Endothelial cell of umbilical vein (primary cell): ENCODE measurements around the gene EML2. TPM values are rescaled to one million over a fixed set of nuclear protein-coding genes. Genes with fewer than 3 reads are reported as not detected.

ENCODE experiments used
- BruUV-seq: library from RNA; stranded (reverse); fragments of 400-500 nt; replicated peaks from 2 replicates; lab custom pipeline; 2021; lab: Mats Ljungman, UMichigan
- CTCF ChIA-PET: fragments of 300-600, 350-600 bp; sonication (Branson Sonifier 250); formaldehyde crosslinking; loops from one replicate; lab custom pipeline; 2021; ENCODE audit warnings: antibody characterized with exemption, inconsistent platforms; lab: Charles Lee
- POLR2A ChIA-PET: fragments of 300-600, 350-600 bp; sonication (Branson Sonifier 250); formaldehyde crosslinking; loops from one replicate; lab custom pipeline; 2021; ENCODE audit warnings: antibody characterized with exemption, inconsistent platforms; lab: Charles Lee
- DNase-seq: peaks from one replicate; pipeline ENCODE4 v3.0.0-alpha.2; 2011; ENCODE audit warnings: low read depth, low spot score
- FAIRE-seq: peaks from 2 replicates; lab custom pipeline; 2011; peaks lifted over from hg19 to GRCh38; lab: Jason Lieb, UNC
- H2AFZ ChIP-seq: 2 replicates; pipeline ENCODE4 v1.6.0; 2012; ENCODE audit warnings: low read depth, low read length, control low read depth, inconsistent platforms
- H3K27ac ChIP-seq: 2 replicates; pipeline ENCODE4 v1.5.1; 2011; ENCODE audit warnings: low read depth, mild to moderate bottlenecking, control low read depth, low read length, moderate library complexity; ENCODE audit not compliant: insufficient read depth
- H3K27me3 ChIP-seq, 2 experiments: 2 replicates each; pipeline versions ENCODE4 v1.6.0 to v1.6.1; 2011; ENCODE audit warnings: low read length in 2 of 2, mixed read lengths in 1 of 2; ENCODE audit not compliant: control insufficient read depth in 2 of 2, insufficient read depth in 2 of 2
- H3K36me3 ChIP-seq, 2 experiments: 2 replicates in 1 of 2; 3 replicates in 1 of 2; pipeline ENCODE4 v1.5.1; 2011; ENCODE audit warnings: low read length in 2 of 2, mild to moderate bottlenecking in 1 of 2, moderate library complexity in 1 of 2; ENCODE audit not compliant: control insufficient read depth in 2 of 2, insufficient read depth in 2 of 2; ENCODE audit errors: extremely low read depth in 1 of 2
- H3K4me1 ChIP-seq: 3 replicates; pipeline ENCODE4 v1.5.1; 2011; ENCODE audit warnings: mild to moderate bottlenecking, low read length; ENCODE audit not compliant: control insufficient read depth, insufficient read depth; ENCODE audit errors: extremely low read depth
- H3K4me2 ChIP-seq: 2 replicates; pipeline ENCODE4 v1.6.1; 2011; ENCODE audit warnings: low read length, control low read depth, mixed read lengths; ENCODE audit not compliant: insufficient read depth
- H3K4me3 ChIP-seq, 3 experiments: fragments of 200-600 bp in 1 of 3; sonication (generic), shearing (Covaris generic) in 1 of 3; replicated peaks in 1 of 3; 2 replicates each; pipeline ENCODE4 v1.5.1; 2011 to 2016; ENCODE audit warnings: control low read depth in 3 of 3, low read length in 3 of 3, mild to moderate bottlenecking in 2 of 3, inconsistent platforms in 1 of 3, low read depth in 1 of 3, moderate library complexity in 1 of 3; ENCODE audit not compliant: insufficient read depth in 1 of 3
- H3K79me2 ChIP-seq: 2 replicates; pipeline ENCODE4 v1.6.0; 2012; ENCODE audit warnings: low read length, inconsistent platforms; ENCODE audit not compliant: control insufficient read depth, insufficient read depth
- H3K9ac ChIP-seq: replicated peaks from 2 replicates; pipeline ENCODE3; 2011; ENCODE audit warnings: low read length, control low read depth; ENCODE audit not compliant: insufficient read depth; ENCODE audit errors: extremely low read depth
- H3K9me1 ChIP-seq: replicated peaks from 3 replicates; pipeline ENCODE4 v1.6.0; 2011; ENCODE audit warnings: mild to moderate bottlenecking, low read length; ENCODE audit not compliant: control insufficient read depth, insufficient read depth; ENCODE audit errors: extremely low read depth
- H3K9me3 ChIP-seq: replicated peaks from 2 replicates; pipeline ENCODE4 v1.5.1; 2012; ENCODE audit warnings: low read length, inconsistent platforms; ENCODE audit not compliant: control insufficient read depth, insufficient read depth
- H4K20me1 ChIP-seq: replicated peaks from 2 replicates; pipeline ENCODE3; 2011; ENCODE audit warnings: mild to moderate bottlenecking, low read length; ENCODE audit not compliant: control insufficient read depth, insufficient read depth; ENCODE audit errors: extremely low read depth
- MAX ChIP-seq: IDR thresholded peaks from 2 replicates; pipeline ENCODE4 v1.6.1; 2011; ENCODE audit not compliant: insufficient read depth, insufficient read length
- POLR2A ChIP-seq: IDR thresholded peaks from 2 replicates; pipeline ENCODE4 v1.6.1; 2012; ENCODE audit warnings: low read depth, mild to moderate bottlenecking, control low read depth, low read length
- dilution Hi-C: fragments of 300-500 bp; cut with MboI; formaldehyde crosslinking; loops from one replicate; pipeline ENCODE4 v1.15.0; 2019; ENCODE audit warnings: low sequenced_read_pairs; ENCODE audit not compliant: extremely low pct_ligation_motif_present
- intact Hi-C: fragments of 100-400 bp; cut with micrococcal nuclease; formaldehyde crosslinking; loops from one replicate; pipeline ENCODE4 v1.10.0; 2022
- polyA plus RNA-seq, 4 experiments: library from polyadenylated mRNA; depleted of rRNA in 3 of 4; stranded (reverse) in 3 of 4; unstranded in 1 of 4; fragments of >200 nt; gene quantifications; 2 replicates each; pipeline versions ENCODE4 v1.2.1 to v1.2.3, GENCODE V29; 2011 to 2012; ENCODE audit warnings: missing spikeins in 1 of 4
- total RNA-seq: library from RNA; stranded (reverse); gene quantifications from 2 replicates; pipeline ENCODE4 v1.2.3, GENCODE V29; 2021
- TF ChIP-seq, protein P1 (sequence below), 2 donors: IDR thresholded peaks; 1 replicate in 1 of 2; 2 replicates in 1 of 2; pipeline ENCODE4 v1.5.1; 2011; ENCODE audit warnings: low read length in 2 of 2, mild to moderate bottlenecking in 2 of 2, moderate library complexity in 2 of 2, control low read depth in 1 of 2, inconsistent platforms in 1 of 2, low read depth in 1 of 2; ENCODE audit not compliant: insufficient read depth in 1 of 2; ENCODE audit errors: extremely low read depth in 1 of 2

The EML2 gene
- total and polyA plus RNA-seq, 2 donors (not counting 3 experiments of a cell fraction or from before 2014, with no cell fraction given): 23.3 to 28.9 TPM

GRCh38 chr19:45677351-45678230 is 38.4 kb upstream of the EML2 start:
- Histone ChIP-seq H3K27me3 (peaks cover 0 to 2% of the 10 kb centered on the region in 2 experiments), H3K79me2 (no peaks in the 10 kb centered on the region), H3K4me2 (peak overlapping the region; percentile 28), H4K20me1 (no peaks in the 10 kb centered on the region), H3K4me3 (peak overlapping the region in 2 of 3 experiments; percentile 12), H3K9me1 (no peaks in the 10 kb centered on the region), H3K27ac (no peak overlapping the region), H3K9me3 (no peaks in the 10 kb centered on the region), H3K36me3 (no peaks in the 10 kb centered on the region), H3K4me1 (peaks cover 11% of the 10 kb centered on the region), H3K9ac (no peak overlapping the region), H2AFZ (peak overlapping the region; percentile 39)
- DNase-seq (peak; percentile 89), FAIRE-seq (peak; percentile 74)
- intact Hi-C loops: no loop called here
- dilution Hi-C loops: no loop called here
- CTCF ChIA-PET: interaction anchor here (0.6 to 5.3 kb wide), 10 partner anchors 8 to 119 kb away, joined by 3 to 55 read pairs (median 4); partner anchors contain the start of genes QPCTL and SNRPD2
- BruUV-seq: no TSS peak
- TF ChIP-seq MAX (no peak), POLR2A (no peak)
- TF ChIP-seq, protein P1, sequence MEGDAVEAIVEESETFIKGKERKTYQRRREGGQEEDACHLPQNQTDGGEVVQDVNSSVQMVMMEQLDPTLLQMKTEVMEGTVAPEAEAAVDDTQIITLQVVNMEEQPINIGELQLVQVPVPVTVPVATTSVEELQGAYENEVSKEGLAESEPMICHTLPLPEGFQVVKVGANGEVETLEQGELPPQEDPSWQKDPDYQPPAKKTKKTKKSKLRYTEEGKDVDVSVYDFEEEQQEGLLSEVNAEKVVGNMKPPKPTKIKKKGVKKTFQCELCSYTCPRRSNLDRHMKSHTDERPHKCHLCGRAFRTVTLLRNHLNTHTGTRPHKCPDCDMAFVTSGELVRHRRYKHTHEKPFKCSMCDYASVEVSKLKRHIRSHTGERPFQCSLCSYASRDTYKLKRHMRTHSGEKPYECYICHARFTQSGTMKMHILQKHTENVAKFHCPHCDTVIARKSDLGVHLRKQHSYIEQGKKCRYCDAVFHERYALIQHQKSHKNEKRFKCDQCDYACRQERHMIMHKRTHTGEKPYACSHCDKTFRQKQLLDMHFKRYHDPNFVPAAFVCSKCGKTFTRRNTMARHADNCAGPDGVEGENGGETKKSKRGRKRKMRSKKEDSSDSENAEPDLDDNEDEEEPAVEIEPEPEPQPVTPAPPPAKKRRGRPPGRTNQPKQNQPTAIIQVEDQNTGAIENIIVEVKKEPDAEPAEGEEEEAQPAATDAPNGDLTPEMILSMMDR (IDR thresholded peaks at IDR 0.05; ENCODE audit: extremely low read depth in 1 of 2, insufficient read depth in 1 of 2, low read depth in 1 of 2, low read length in 2 of 2): peak; percentile 15 to 54
- POLR2A ChIA-PET: interaction anchor here (0.7 to 0.8 kb wide), 2 partner anchors 15 to 238 kb away, joined by 3 to 4 read pairs; no protein-coding TSS in a partner anchor
